Medulla oblongata (tissue), 1 donor: ENCODE measurements around the gene BACH2.

Experiments
- DNase-seq: peaks from one replicate; pipeline ENCODE4 v3.0.0-alpha.2; 2015; ENCODE audit errors: extremely low spot score

The BACH2 gene

DNA sequence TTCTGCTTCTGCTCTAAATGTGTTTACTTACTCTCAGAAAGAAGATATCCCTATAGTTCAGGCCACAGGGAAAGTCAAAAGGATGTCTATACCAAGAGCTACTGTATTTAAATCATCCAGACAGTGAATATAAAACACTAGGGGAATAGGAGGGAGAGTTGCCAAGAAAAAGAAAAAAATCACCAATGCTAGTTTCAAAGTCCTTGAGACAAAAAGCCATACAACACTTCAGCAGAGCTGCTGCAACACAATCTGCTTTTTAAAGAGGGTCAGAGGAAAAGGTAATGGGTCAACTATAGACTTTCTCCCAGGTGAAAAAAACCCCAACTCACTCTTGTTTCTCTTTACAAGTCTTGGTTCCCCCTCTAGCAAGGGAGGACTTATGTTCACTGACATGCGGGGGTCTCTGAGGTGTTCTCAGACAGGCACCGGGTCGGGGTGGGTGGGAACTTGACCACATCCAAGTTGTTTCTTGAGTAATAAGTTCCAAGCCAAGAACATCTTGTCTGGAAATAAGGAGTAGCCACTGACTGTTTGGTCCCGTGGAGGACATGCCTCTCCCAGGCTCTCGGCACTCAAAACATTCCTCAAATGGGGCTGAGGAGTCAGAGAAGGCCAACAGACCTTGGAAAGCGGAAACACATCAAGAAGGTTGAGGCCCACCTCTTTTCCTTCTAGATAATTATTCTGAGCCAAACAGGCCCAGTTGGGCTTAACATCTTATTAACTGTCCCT, 354.7 kb downstream of the BACH2 start:
- DNase-seq: no peak

DNA sequence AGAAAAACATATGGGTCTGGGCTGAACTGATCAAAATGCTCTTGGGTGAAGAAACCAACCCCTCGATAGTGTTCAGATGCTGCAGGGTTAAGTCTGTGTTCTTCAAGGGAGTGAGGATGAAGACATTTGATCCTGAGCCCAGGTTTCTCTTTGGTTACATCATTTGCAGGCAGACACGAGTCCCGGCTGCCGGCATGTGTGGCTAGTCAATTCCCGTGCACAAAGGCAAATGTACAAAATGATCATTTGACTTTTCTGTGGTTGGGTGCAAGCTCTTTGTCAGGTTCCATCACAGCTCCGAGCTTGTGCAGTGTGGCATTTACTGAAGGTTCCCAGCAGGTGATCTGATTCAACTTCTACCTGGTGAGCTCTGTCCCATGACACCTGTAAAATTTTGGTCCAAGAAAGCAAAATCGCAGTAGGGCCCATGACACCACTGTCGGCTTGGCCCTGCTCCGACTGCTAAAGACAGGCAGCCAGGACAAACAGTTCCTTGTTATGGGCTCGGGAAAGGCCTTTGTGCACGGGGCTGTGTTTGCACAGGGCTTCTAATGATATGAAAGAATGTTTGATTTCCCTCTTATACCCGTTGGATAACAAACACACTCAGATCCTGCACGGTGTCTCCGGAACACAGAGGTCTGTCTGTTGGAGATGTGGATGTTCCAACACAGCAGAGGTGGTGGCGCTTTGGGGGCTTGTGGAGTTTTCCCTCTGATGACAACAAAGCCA, 355.4 kb downstream of the BACH2 start:
- DNase-seq: peak; percentile 81

DNA sequence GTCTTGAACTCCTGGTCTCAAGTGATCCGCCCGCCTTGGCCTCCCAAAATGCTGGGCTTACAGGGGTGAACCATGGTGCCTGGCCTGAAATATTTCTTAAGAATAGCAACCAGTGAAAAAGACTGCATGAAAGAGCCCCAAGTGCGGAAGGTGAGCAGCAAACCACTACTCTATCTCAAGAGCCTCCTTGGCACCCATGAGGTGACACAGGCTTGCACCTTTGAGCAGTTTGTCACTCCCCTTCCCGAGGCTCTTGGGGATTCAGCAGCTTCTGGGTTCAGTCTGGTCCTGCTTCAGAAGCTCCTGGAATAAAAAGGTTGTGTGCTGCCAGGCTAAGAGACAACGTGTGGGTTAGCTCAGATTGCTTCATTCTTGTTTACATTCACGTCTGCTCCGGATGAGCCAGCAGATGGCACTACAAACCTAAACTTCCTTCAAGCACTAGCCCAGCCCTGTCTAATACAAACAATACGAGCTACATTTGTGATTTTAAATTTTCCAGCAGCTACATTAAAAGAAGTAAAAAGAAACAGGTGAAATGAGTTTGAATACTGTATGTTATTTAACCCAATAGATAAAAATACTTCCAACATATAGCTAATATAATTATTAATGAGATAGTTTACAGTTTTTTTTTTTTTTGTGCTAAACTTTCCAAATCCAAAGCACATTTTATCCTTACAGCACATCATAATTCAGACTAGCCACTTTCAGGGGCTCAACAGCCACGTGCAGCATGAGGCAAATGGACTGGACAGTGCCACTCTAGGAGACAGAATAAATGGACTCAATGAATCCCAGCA, 356.2 kb downstream of the BACH2 start:
- peak; percentile 94 for DNase-seq

DNA sequence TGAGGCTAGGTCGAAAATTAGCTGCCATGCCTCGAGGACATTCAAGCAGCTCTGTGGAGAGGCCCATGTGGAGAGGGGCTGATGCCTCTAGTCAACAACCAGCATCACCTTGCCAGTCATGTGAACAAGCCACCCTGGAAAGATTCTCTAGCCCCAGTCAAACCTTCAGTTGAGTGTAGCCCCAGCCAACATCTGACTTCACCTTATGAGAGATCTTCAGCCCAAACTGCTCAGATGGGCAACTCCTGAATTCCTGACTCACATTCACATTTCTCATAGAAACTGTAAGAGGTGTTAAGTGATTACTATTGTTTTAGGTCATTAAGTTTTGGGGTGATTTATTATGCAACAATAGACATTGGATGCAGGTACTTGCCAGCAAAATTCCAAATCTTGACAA, 357.5 kb downstream of the BACH2 start:
- DNase-seq: no peak

DNA sequence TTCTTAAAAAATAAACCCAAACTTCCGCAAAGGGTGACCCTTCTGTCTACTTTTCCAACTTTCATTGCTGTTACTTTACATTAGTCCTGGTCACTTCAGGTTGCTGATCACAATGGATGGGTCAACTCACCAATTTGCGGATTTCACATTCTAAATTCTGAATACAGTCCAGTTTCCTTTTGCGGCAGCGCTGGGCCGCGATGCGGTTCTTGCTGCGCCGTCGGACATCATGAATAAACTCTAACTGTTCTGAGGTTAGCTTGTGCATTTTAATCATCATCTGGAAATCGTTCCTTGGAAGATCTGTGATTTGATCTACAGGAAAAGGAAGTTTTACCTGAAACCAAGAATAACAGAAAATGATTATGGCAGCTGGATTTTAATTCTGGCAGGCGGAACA, 358.6 kb downstream of the BACH2 start:
- DNase-seq: no peak

DNA sequence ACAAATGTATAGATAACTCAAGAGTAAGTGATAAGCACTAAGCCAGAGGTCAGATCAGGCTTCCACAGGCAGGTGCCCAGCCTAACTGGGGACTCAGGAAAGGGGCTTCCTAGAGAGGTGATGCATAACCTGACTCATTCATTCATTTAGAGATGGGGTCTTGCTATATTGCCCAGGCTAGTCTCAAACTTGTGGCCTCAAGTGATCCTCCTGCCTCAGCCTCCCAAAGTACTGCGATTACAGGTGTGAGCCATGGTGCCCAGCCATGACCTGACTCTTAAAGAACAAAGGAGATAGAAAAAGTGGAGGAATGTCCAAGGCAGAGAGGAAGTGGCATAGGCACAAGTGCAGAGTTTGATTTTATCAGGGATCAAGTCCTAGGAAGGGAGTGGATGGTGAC, 360.5 kb downstream of the BACH2 start:
- DNase-seq: no peak

DNA sequence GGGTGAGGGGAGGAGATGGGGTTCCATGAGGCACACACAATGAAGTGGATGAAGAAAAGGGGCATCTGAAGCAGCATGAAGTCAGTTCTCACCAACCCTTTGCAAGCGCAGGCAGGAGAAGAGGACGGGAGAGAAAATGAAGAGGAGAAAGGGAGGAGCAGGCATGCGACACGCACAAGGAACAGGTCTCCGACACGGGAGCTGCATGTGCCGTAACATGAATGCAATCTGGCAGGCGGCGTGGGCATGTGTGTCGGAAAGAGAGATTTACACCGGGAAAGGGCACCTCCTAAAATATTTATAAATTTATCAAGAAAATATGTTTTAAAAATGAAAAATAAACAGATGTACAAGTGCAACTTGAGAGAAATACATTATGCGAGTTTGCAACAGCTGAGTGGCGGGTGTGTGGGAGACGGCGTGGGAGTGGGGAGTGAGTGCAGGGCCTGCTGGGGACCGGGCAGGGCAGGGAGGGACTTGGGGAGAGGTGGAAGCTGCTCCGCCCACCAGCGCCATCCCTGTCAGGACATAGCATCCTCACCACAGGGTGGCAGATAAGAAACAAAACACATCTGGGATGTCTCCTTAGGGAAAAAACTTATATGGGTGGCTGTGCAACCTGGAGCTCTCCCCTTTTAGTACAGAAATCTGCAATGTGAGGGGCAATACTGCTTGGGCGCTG, 361.8 kb downstream of the BACH2 start:
- DNase-seq: no peak

DNA sequence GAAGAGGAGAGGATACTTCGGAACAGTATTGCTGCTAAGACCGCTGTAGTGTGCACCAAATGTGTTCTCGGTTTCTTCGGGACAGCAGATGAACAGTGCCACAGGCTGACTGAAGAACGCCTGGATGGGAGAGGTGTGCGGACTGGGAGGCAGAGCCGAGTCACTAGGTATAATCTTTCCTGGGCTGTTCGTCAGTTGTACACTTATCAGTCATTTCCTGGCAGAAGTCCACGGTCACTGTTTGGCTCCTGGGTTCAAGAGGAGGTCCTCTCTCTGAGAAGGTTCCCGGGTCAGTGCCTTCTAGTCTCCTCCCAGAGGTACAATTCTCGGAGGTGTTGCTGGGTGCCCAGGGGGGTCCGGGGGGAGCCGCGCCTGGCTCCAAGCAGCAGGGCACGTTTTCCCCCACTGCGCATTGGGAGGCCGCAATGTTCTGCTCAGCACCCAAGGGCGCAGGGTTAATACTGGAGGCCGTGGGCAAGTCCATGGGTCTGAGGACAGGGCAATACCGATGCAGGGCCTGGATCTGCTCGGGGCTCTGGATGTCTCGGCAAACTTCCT, 364.3 kb downstream of the BACH2 start:
- no peak for DNase-seq

DNA sequence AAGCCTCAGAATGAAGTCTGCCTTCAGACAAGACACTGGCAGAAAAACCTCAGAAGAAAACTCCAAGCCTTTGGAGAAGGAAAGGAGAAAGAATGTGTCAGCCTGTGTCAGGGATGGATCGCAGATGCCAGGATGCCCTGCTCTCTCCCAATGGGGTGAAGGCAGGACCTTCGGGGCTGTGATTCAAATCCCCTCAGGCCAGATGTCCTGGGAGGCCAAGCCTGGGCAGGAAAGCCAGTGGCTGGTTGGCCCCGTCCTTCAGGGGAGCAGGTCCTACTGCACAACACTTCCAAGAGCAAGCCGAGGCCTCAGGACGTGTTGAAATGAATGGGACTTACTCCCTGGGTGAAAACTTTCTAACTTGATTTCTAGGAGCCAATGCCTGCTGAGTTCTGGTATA, 365.9 kb downstream of the BACH2 start:
- DNase-seq: no peak

DNA sequence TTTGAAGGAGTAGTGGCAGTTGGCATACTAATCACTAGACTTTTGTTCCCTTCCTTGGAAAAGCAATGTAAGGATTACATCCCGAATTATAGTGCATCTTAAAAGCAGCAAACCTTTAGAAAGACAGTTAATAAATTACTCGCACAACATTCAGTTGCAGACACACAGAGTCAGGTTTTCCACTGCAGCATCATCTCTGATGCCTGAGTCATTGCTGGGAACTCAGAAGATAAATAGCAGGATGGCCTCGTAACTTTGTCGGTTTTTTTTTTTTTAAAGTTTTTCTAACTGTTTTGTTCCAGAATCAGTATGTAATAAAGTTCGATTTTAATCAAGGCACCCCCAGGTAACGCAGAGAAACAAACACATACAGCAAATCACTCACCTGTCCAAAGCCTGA, 368.0 kb downstream of the BACH2 start:
- no peak for DNase-seq

DNA sequence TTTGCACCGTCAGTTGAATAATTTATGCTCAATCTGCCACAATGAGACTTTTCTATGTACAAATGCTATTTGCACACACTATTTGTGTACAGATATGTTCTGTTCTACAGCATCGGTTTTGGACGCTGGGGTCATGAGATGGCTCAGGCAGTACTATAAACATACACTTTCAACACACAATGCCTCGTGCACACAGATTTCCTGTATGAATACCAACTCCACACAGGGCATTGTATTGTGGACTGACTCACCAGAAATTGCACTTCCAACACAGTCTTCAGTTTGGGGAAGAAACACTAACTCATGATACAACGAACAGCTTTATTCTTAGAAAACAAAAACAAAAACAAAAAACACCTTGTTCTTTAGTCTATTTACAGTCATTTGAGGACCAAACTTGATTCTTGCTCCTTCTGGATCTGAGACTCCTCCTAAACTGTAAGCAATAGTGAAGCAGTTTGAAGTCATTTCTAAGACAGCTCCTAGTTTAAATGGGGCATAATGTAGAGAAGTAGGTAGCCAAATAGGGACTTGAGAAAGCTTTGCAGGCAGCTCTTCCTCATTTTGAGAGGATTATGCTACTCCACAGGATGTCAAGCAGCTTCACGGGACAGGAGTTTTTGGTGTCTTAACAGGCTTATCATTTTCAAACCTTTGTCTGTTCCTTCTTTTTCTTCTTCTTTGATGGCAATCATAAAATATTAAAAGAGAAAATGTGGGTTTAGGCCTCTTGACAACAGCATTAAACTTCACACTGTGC, 368.7 kb downstream of the BACH2 start:
- DNase-seq: peak; percentile 20

DNA sequence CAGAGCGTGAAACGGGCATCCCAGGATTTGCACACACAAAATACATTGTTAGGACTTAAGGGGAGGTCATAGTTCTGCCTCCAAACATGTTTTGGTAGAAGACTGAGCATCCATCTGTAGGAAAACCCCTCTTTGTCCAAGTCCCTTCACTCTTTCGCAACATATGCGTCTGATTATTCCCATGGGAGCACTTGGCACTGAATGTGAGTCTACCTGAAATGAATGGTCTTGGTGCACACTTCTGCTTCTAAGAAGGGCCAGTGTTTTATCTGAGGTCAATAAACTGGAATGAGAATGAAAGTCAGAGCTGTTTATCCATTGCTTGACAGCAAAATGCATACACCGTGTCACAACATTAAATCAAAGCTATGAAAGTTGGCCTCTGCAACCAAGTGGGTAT, 369.4 kb downstream of the BACH2 start:
- no peak for DNase-seq

DNA sequence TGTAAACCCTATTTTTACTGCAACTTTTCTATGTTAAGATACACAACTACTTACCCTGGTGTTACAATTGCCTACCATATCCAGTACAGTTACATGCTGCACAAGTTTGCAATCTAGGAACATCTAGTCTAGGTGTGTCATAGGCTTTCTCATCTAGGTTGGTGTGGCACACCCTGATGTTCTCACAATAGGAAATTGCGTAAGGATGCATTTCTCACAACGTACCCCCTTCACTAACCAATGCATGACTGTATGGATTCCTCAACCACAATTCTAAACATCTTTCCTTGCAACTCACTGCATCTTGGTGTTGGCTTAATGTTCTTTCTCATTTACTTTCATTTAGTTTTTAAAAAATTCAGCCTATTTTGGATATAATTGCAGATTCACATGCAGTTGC, 370.8 kb downstream of the BACH2 start:
- DNase-seq: no peak

DNA sequence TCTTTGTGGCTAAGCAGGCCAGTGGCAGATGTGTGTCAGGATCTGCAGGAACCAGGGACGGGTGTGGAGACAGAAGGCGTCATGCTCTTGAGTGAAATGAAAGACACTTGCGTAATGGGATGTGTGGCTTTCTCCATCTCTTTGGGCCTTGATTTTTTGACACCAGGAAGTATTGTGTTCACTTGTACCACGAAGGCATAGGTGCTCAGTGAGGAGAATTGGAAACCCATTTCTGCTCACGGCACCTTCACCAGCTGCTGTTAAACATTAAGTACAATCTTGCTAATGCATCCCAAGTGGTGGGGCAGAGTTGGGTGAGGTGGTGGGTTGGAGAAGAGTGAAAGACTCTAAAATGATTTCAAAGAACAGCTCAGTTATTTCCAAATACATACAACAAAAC, 372.4 kb downstream of the BACH2 start:
- no peak for DNase-seq

DNA sequence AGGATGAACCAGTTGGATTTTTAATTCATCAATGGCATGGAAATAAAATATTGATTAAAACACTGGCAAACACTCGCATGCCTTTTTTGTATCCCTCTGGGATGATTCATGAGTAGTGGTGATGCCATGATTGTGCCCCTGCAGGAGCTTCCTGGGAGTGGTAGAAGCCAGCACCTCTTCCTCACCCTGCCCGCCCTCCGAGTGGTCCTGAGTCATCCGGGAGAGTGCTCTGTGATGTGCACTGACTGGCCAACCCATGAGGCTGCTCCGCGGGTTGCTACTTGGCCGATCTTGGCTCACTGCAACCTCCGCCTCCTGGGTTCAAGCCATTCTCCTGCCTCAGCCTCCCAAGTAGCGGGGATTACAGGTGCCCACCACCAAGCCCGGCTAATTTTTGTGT, 375.0 kb downstream of the BACH2 start:
- no peak for DNase-seq

DNA sequence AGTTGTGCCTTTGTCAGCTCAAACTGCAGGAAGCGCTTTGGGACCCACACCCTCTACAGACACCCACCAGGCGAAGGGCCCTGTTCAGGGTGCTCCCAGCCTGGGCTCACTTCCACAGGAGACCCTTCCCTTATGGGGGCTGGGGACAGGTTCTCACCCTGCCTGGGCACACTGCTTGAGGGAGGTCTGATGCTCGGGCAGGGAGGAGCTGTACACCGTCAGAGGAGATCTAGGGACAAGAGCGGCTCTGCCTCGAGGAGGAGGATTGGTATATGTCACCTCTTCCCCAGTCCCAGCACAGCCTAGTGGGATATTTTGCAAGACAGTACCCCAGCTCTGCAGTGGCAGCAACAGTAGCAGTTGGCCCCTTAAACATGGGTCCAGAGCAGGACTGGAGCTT, 375.4 kb downstream of the BACH2 start:
- DNase-seq: no peak

DNA sequence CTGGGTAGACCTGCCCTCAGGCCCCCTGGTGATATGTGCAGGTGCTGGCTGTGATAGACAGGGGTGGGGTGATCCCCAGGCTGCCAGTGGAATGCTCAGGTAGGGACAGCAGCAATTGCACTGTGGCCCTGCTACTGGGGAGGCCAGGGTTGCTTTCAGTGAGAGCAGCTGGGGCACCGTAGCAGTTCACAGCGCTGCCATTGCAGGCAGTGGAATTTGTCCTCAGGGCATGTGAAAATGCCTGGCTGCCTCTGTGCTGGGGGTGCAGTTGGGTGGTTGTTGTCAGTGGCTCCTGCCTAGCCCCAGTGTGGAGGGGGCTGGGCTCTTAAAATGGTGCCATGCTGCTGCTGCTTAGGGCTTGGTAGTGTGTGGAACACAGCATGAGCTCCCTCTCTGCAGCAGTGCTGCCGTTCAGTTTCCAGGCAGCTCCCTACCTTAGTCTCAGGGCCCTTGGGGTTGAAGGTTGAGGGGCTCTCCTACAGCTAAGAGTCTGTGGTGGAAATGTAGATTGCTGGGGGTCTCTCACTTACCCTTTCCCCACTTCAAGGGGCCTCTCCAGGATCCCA, 378.8 kb downstream of the BACH2 start:
- DNase-seq: no peak

DNA sequence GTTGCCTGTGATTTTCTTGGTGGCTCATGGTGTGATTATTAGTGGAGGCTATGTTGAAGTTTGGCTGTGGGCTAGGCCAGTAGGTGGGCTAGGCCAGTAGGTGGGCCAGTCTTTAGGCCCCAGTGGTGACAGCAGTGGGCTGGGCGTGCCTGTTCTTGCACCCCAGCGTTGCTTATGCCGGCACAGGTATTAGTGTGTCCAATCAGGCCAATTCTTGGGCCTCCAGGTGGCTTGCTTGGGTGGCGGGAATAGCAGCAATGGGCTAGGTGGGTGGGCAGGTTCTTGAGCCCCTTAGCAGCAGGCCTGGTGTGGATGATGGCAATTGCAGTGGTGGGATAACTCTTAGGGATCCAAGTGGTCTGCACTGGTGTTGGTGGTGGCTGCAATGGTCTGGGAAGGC, 379.4 kb downstream of the BACH2 start:
- DNase-seq: no peak

DNA sequence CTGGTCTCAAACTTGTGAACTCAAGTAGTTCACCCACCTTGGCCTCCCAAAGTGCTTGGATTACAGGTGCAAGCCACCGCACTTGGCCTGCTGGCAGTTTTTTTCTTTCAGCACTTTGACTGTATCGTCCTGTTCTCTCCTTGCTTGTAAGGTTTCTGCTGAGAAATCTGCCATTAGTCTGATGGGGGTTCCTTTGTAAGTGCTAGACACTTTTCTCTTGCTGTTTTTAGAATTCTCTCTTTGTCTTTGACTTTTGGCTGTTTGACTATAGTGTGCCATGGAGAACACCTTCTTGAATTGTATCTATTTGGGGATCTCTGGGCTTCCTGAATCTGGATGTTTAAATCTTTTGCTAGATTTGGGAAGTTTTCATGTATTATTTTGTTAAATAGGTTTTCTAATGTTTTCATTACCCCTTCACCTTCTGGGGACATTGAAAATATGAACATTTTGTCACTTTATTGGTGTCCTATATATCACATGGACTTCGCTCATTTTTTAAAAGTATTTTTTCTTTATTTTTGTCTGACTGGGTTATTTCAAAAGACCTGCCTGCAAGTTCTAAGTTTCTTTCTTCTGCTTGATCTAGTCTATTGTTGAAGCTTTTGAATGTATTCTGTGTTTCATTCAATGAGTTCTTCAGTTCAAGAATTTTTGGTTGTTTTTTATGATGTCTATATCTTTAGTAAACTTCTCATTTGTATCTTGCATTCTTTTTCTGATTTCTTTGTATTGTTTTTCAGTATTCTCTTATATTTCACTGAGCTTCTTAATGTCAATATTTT, 380.3 kb downstream of the BACH2 start:
- no peak for DNase-seq

DNA sequence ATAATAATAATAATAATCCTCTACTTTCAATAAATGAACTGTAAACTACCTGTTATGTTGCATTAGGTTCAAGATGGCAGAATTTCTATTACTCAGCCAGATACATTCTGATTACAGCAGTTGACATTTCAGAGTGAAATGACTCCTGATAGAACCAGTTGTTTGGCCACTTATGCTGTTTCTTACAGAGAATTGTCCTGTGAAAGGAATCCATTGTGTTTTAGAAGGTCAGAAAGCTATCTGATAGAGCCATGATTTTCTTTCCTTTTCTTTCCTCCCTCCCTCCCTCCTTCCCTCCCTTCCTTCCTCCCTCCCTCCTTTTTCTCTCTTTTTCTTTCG, 385.8 kb downstream of the BACH2 start:
- no peak for DNase-seq
